GM12865 (cell line): ENCODE data around the gene JAZF1.

Experiments
- DNase-seq: peaks from one replicate; pipeline ENCODE4 v3.0.0; 2010; ENCODE audit warnings: low read depth
- H3K4me3 ChIP-seq: 2 replicates; pipeline ENCODE4 v1.5.1; 2011; ENCODE audit warnings: mild to moderate bottlenecking, low read depth, low read length, control low read depth
- CTCF ChIP-seq: IDR thresholded peaks from 2 replicates; pipeline ENCODE4 v1.5.1; 2011; ENCODE audit warnings: low read length, control low read depth, low read depth, inconsistent platforms; ENCODE audit not compliant: insufficient read depth; ENCODE audit errors: missing control alignments

Gene JAZF1

GRCh38 chr7:28013441-28013840 is 167.2 kb downstream of the JAZF1 start:
- no peak overlapping the region for H3K4me3 ChIP-seq
- no peak for TF ChIP-seq CTCF
- no peak for DNase-seq

GRCh38 chr7:28013019-28013418 is 167.6 kb downstream of the JAZF1 start:
- H3K4me3 ChIP-seq = no peak overlapping the region
- no peak for DNase-seq
- no peak for TF ChIP-seq CTCF

GRCh38 chr7:28008911-28009310 is 171.7 kb downstream of the JAZF1 start:
- TF ChIP-seq CTCF = no peak
- no peak overlapping the region for H3K4me3 ChIP-seq
- DNase-seq = no peak

- no peak overlapping the region for H3K4me3 ChIP-seq
- DNase-seq = no peak
- TF ChIP-seq CTCF = no peak
Observed at GRCh38 chr7:28008171-28008570, 172.4 kb downstream of the JAZF1 start.

- DNase-seq = no peak
- no peak overlapping the region for H3K4me3 ChIP-seq
- no peak for TF ChIP-seq CTCF
Observed at GRCh38 chr7:28006491-28006890, 174.1 kb downstream of the JAZF1 start.

- H3K4me3 ChIP-seq = no peak overlapping the region
- DNase-seq = no peak
- TF ChIP-seq CTCF = no peak
Observed at GRCh38 chr7:28005847-28006231, 174.8 kb downstream of the JAZF1 start.

- no peak for DNase-seq
- no peak for TF ChIP-seq CTCF
Observed at GRCh38 chr7:28005075-28005846, 175.3 kb downstream of the JAZF1 start.

More at GRCh38 chr7:28005075-28005846, 175.3 kb downstream of the JAZF1 start:
- no peak overlapping the region for H3K4me3 ChIP-seq
